ENCODE data around the gene PTTG1IP. TPM values are rescaled to one million over a fixed set of nuclear protein-coding genes. Genes with fewer than 3 reads are reported as not detected.

Gene PTTG1IP
- total and polyA plus RNA-seq, 2 of the 4 experiments (the other 2 are of a cell fraction): 167 to 194 TPM

DNA sequence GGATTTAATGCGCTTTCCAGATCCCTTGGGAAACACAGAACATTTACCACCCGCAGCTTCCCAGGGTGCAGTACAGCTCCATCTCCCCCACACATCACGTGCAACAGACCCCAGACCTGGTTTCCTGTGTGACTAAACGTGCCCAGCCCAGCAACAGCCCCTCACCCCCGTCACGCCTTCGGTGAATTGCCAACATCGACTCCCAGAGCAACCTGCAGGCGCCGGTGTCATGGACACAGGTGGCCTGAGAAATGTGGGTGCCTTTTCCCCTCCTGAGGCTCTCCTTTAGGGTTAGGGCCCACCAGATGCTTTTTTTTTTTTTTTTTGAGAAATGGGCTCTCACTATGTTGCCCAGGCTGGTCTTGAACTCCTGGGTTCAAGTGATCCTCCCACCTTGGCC lies 31.4 kb downstream of the PTTG1IP start:
- TF ChIP-seq SMC3 (IDR thresholded peaks at IDR 0.05; ENCODE audit: low read depth, low read length): no peak
- no peak for TF ChIP-seq RFX5 (IDR thresholded peaks at IDR 0.05; ENCODE audit: low read depth, low read length)
- no peak for TF ChIP-seq BHLHE40 (IDR thresholded peaks at IDR 0.05; ENCODE audit: low read depth, low read length)
- TF ChIP-seq FOS (IDR thresholded peaks at IDR 0.05; ENCODE audit: low read depth, low read length): no peak
- TF ChIP-seq MAFK (IDR thresholded peaks at IDR 0.05; ENCODE audit: low read depth, low read length): no peak
- TF ChIP-seq MXI1 (IDR thresholded peaks at IDR 0.05; ENCODE audit: borderline replicate concordance, low read depth, low read length): no peak
- TF ChIP-seq, protein P1, sequence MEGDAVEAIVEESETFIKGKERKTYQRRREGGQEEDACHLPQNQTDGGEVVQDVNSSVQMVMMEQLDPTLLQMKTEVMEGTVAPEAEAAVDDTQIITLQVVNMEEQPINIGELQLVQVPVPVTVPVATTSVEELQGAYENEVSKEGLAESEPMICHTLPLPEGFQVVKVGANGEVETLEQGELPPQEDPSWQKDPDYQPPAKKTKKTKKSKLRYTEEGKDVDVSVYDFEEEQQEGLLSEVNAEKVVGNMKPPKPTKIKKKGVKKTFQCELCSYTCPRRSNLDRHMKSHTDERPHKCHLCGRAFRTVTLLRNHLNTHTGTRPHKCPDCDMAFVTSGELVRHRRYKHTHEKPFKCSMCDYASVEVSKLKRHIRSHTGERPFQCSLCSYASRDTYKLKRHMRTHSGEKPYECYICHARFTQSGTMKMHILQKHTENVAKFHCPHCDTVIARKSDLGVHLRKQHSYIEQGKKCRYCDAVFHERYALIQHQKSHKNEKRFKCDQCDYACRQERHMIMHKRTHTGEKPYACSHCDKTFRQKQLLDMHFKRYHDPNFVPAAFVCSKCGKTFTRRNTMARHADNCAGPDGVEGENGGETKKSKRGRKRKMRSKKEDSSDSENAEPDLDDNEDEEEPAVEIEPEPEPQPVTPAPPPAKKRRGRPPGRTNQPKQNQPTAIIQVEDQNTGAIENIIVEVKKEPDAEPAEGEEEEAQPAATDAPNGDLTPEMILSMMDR (conservative IDR thresholded peaks at IDR 0.05; ENCODE audit: low read depth, low read length): no peak
- TF ChIP-seq MAZ (IDR thresholded peaks at IDR 0.05; ENCODE audit: borderline replicate concordance, low read depth, low read length): no peak
- TF ChIP-seq RCOR1 (IDR thresholded peaks at IDR 0.05; ENCODE audit: insufficient replicate concordance, low read length): no peak
- TF ChIP-seq, protein P2, sequence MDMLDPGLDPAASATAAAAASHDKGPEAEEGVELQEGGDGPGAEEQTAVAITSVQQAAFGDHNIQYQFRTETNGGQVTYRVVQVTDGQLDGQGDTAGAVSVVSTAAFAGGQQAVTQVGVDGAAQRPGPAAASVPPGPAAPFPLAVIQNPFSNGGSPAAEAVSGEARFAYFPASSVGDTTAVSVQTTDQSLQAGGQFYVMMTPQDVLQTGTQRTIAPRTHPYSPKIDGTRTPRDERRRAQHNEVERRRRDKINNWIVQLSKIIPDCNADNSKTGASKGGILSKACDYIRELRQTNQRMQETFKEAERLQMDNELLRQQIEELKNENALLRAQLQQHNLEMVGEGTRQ (IDR thresholded peaks at IDR 0.05; ENCODE audit: low read depth, low read length): no peak
- TF ChIP-seq RAD21 (IDR thresholded peaks at IDR 0.05; ENCODE audit: low read length): no peak
- TF ChIP-seq POLR2A (IDR thresholded peaks at IDR 0.05; ENCODE audit: low read depth, low read length): no peak
- no peak for TF ChIP-seq NFE2L2 (IDR thresholded peaks at IDR 0.05; ENCODE audit: low read depth, low read length)
- TF ChIP-seq CEBPB (IDR thresholded peaks at IDR 0.05; ENCODE audit: low read depth, low read length): no peak
- TF ChIP-seq, protein P3, sequence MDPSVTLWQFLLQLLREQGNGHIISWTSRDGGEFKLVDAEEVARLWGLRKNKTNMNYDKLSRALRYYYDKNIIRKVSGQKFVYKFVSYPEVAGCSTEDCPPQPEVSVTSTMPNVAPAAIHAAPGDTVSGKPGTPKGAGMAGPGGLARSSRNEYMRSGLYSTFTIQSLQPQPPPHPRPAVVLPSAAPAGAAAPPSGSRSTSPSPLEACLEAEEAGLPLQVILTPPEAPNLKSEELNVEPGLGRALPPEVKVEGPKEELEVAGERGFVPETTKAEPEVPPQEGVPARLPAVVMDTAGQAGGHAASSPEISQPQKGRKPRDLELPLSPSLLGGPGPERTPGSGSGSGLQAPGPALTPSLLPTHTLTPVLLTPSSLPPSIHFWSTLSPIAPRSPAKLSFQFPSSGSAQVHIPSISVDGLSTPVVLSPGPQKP (IDR thresholded peaks at IDR 0.05; ENCODE audit: borderline replicate concordance, low read depth, low read length): no peak
- no peak for TF ChIP-seq CHD1 (IDR thresholded peaks at IDR 0.05; ENCODE audit: low read depth, low read length)

More for the DNA sequence above, 31.4 kb downstream of the PTTG1IP start:
- Histone ChIP-seq H4K5ac (ENCODE audit: low read depth, low read length) (no peak overlapping the region), H4K20me1 (ENCODE audit: insufficient read depth, low read length) (no peaks in the 10 kb centered on the region; the same call in 1 of the 2 replicates), H2BK15ac (ENCODE audit: low read depth, low read length) (no peak overlapping the region), H3K56ac (ENCODE audit: extremely low read depth, insufficient read depth, low read length) (no peak overlapping the region), H3K9me3 (ENCODE audit: control insufficient read depth, insufficient read depth, low read length) (no peaks in the 10 kb centered on the region), H3K27ac (ENCODE audit: insufficient read depth, low read length) (no peak overlapping the region), H3K18ac (ENCODE audit: low read depth, low read length) (no peak overlapping the region), H2BK5ac (ENCODE audit: low read depth, low read length, poor library complexity, severe bottlenecking) (no peak overlapping the region), H4K8ac (ENCODE audit: low read depth in 2 of 2, low read length in 2 of 2) (no peak overlapping the region), H3K4ac (ENCODE audit: low read depth, low read length) (no peak overlapping the region), H3K4me1 (ENCODE audit: control insufficient read depth, insufficient read depth, low read length) (peaks cover 2% of the 10 kb centered on the region; the same call in 1 of the 2 replicates), H3K79me1 (ENCODE audit: low read depth in 1 of 2, low read length in 2 of 2) (no peaks in the 10 kb centered on the region), H3K9ac (ENCODE audit: low read depth, low read length) (no peak overlapping the region), H3K27me3 (ENCODE audit: control insufficient read depth, insufficient read depth, low read length) (peaks cover 26% of the 10 kb centered on the region), H3K14ac (replicated peaks; ENCODE audit: low read depth, low read length) (no peak overlapping the region), H3K9me1 (ENCODE audit: insufficient read depth, low read length) (0 out of 2 replicates have a peak, but pooled peaks cover 7% of the 10 kb centered on the region), H2AK5ac (ENCODE audit: low read depth, low read length) (no peak overlapping the region), H3K4me2 (ENCODE audit: low read depth, low read length) (no peak overlapping the region), H2AK9ac (replicated peaks; ENCODE audit: low read depth, low read length, poor library complexity) (no peak overlapping the region), H3K23ac (ENCODE audit: low read depth, low read length) (no peak overlapping the region), H2BK120ac (ENCODE audit: low read depth, low read length) (no peak overlapping the region), H2BK20ac (ENCODE audit: low read depth, low read length) (no peak overlapping the region), H3K36me3 (ENCODE audit: control insufficient read depth, insufficient read depth, low read length) (no peaks in the 10 kb centered on the region), H3K4me3 (ENCODE audit: insufficient read depth, low read depth, low read length) (no peak overlapping the region), H2AFZ (replicated peaks; ENCODE audit: low read length, poor library complexity) (no peak overlapping the region), H4K91ac (ENCODE audit: insufficient read depth, low read depth, low read length) (no peak overlapping the region)
- dilution Hi-C loops (cut with HindIII; ENCODE audit: low sequenced_read_pairs, unreplicated experiment): no loop called here
- BruUV-seq (replicated peaks): no TSS peak
- ATAC-seq (ENCODE audit: low read depth): no peak
- intact Hi-C loops (cut with micrococcal nuclease): no loop called here
- WGBS, 2 experiments (ENCODE audit: extremely low coverage in 2 of 2, insufficient read length in 1 of 2): 70% methylated on average over 7 of the region's 10 CpGs; no CpG with 5 or more reads in 1 of the 2 experiments
- ChIA-PET POLR2A (ENCODE audit: unreplicated experiment) (no interaction called here), CTCF (no interaction called here)
- in situ Hi-C loops (cut with MboI; ENCODE audit: low sequenced_read_pairs): no loop called here
- no peak for DNase-seq

Data from IMR-90 (cell line).